Kidney (tissue), 14 donors: ENCODE results near the gene PMFBP1. TPM values are rescaled to one million over a fixed set of nuclear protein-coding genes. Genes with fewer than 3 reads are reported as not detected.

ENCODE experiments used
- DNase-seq, 5 donors: peaks; one replicate each; pipeline ENCODE4 v3.0.0-alpha.2; 2013 to 2020
- FAIRE-seq: peaks from 2 replicates; lab custom pipeline; 2012; peaks lifted over from hg19 to GRCh38; lab: Jason Lieb, UNC
- H3K27ac ChIP-seq, 2 donors: one replicate each; pipeline ENCODE4 v1.7.0; 2013; ENCODE audit warnings: low read depth in 2 of 2, low read length in 2 of 2, inconsistent platforms in 1 of 2
- H3K27me3 ChIP-seq: one replicate; pipeline ENCODE4 v1.7.1; 2013; ENCODE audit warnings: low read length, inconsistent platforms; ENCODE audit not compliant: control insufficient read depth, insufficient read depth
- H3K36me3 ChIP-seq, 3 donors: one replicate each; pipeline versions ENCODE4 v1.7.0 to v1.7.1; 2013; ENCODE audit warnings: low read length in 3 of 3, control low read depth in 1 of 3, inconsistent platforms in 1 of 3; ENCODE audit not compliant: insufficient read depth in 3 of 3, control insufficient read depth in 2 of 3
- H3K4me1 ChIP-seq, 3 donors: one replicate each; pipeline versions ENCODE4 v1.7.0 to v1.7.1; 2013; ENCODE audit warnings: low read length in 3 of 3, inconsistent platforms in 1 of 3, low read depth in 1 of 3; ENCODE audit not compliant: control insufficient read depth in 2 of 3, insufficient read depth in 2 of 3
- H3K4me3 ChIP-seq, 3 donors: one replicate each; pipeline versions ENCODE4 v1.7.0 to v1.8.1; 2013; ENCODE audit warnings: low read length in 3 of 3, control low read depth in 1 of 3, inconsistent platforms in 1 of 3
- H3K9ac ChIP-seq, 3 donors: one replicate each; pipeline versions ENCODE4 v1.7.0 to v1.7.1; 2013; ENCODE audit warnings: low read length in 3 of 3, control low read depth in 1 of 3, inconsistent platforms in 1 of 3
- H3K9me3 ChIP-seq, 3 donors: one replicate each; pipeline versions ENCODE4 v1.7.0 to v1.7.1; 2013; ENCODE audit warnings: low read length in 3 of 3, control low read depth in 1 of 3, inconsistent platforms in 1 of 3; ENCODE audit not compliant: control insufficient read depth in 2 of 3, insufficient read depth in 1 of 3
- intact Hi-C: fragments of 100-400 bp; cut with DNase I; formaldehyde crosslinking; loops from one replicate; pipeline ENCODE4 v1.11.1; 2022
- polyA plus RNA-seq: library from polyadenylated mRNA; stranded (reverse); fragments of 350-450 nt; fragmentation: Illumina TruSeq; extraction: RNeasy Lipid Tissue Mini Kit (QIAGEN cat#74804); gene quantifications from one replicate; pipeline ENCODE4 v1.2.3, GENCODE V29; 2014; ENCODE audit warnings: low read depth, low replicate concordance; ENCODE audit not compliant: insufficient read depth
- total RNA-seq: library from RNA; stranded (reverse); fragmentation: NEBNext Ultra II Directional; extraction: Animal tissue kit (Norgen Biotek cat#: 25700); gene quantifications from one replicate; pipeline ENCODE4 v1.2.1, GENCODE V29; 2021
- TF ChIP-seq, protein P1 (sequence below): IDR thresholded peaks from 3 replicates; pipeline ENCODE4 v1.5.1; 2012; ENCODE audit warnings: mild to moderate bottlenecking, moderate library complexity, borderline replicate concordance; ENCODE audit not compliant: insufficient read depth; ENCODE audit errors: extremely low read depth
- donor health status: control.
- donor health status: control.
- donor health status: control.
- donor health status: control.
- donor health status: control.
- donor health status: DM: yes; HTN: yes; CAD: no.
- donor health status: Normal renal cell carcinoma (clear cell type).

Gene PMFBP1
- total and polyA plus RNA-seq, 2 donors from 2014 or later, result 0.13 to 0.69 TPM

DNA sequence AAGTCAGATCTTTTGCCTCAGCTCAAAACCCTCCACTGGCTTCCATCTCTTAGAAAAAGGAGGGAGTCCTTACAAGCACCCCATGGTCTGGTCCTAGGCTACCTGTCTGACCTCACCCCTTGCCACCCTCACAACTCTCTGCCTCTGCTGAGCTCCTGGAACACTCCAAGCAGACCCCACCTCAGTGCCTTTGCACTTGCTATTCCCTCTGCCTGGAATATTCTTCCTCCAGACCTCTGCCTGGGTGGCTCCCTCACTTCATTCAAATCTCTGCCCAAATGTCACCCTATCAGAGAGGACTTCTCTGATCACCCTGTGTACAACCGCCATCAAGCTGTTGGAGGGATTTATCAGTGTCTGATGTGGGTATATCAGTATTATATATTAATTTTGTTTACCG is 37.4 kb downstream of the PMFBP1 start:
- no peak for FAIRE-seq

DNA sequence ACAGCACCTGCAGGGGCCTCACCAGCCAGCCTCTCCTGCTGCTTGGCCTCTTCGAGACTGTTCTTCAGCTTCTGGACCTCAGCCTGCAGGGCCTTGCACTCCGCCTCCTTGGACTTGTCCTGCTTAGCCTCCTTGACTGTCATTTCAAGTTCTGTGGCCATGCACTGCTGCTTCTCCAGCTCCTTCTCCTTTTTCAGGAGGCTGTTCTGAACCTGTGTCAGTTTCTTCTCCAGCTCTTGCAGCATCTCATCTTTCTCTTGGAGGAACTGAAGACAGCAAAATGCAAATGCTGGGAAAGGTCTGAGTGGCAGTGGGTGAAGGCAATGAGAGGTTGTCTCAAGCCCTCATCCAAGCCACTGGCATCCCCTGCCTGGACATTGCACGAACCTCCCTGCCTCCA is 39.2 kb downstream of the PMFBP1 start:
- Histone ChIP-seq H3K27ac (no peak overlapping the region), H3K36me3 (no peaks in the 10 kb centered on the region), H3K9me3 (no peaks in the 10 kb centered on the region), H3K4me1 (no peaks in the 10 kb centered on the region), H3K9ac (no peak overlapping the region), H3K4me3 (no peak overlapping the region), H3K27me3 (no peaks in the 10 kb centered on the region)
- TF ChIP-seq, protein P1, sequence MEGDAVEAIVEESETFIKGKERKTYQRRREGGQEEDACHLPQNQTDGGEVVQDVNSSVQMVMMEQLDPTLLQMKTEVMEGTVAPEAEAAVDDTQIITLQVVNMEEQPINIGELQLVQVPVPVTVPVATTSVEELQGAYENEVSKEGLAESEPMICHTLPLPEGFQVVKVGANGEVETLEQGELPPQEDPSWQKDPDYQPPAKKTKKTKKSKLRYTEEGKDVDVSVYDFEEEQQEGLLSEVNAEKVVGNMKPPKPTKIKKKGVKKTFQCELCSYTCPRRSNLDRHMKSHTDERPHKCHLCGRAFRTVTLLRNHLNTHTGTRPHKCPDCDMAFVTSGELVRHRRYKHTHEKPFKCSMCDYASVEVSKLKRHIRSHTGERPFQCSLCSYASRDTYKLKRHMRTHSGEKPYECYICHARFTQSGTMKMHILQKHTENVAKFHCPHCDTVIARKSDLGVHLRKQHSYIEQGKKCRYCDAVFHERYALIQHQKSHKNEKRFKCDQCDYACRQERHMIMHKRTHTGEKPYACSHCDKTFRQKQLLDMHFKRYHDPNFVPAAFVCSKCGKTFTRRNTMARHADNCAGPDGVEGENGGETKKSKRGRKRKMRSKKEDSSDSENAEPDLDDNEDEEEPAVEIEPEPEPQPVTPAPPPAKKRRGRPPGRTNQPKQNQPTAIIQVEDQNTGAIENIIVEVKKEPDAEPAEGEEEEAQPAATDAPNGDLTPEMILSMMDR, result no peak
- FAIRE-seq, result no peak
- intact Hi-C loops, result no loop called here
- DNase-seq, result no peak

More for the DNA sequence above, 37.4 kb downstream of the PMFBP1 start:
- TF ChIP-seq, protein P1, result no peak
- H3K27ac ChIP-seq, result no peak overlapping the region
- no peaks in the 10 kb centered on the region for H3K9me3 ChIP-seq
- no peak overlapping the region for H3K9ac ChIP-seq
- intact Hi-C loops, result no loop called here
- H3K4me3 ChIP-seq, result no peak overlapping the region
- no peaks in the 10 kb centered on the region for H3K27me3 ChIP-seq
- DNase-seq, result no peak
- no peaks in the 10 kb centered on the region for H3K36me3 ChIP-seq
- no peaks in the 10 kb centered on the region for H3K4me1 ChIP-seq

DNA sequence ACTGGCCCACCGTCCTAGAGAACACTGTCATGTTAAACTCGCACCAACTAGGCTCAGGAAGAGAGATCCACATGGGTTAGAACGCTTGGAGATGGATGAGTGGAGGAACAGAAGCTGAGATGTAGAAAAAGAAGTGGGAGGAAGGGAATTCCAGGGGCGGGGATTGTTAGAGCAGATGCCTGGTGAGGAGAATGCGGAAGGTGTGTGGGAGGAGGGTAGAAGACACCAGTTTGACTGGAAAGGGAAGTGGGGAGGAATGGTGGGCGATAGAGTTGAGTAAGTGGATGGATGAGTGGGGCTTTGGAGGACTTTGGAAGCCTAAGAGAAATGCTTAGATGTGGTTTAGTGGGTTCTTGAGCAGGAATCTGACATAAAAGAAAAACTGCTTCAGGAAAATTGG is 40.9 kb downstream of the PMFBP1 start:
- intact Hi-C loops, result no loop called here
- FAIRE-seq (no peak), DNase-seq (peak in 1 of 5 donors; percentile 10)
- Histone ChIP-seq H3K4me1 (no peaks in the 10 kb centered on the region), H3K27ac (no peak overlapping the region), H3K27me3 (no peaks in the 10 kb centered on the region), H3K9me3 (no peaks in the 10 kb centered on the region), H3K36me3 (no peaks in the 10 kb centered on the region), H3K4me3 (no peak overlapping the region), H3K9ac (no peak overlapping the region)
- TF ChIP-seq, protein P1, result no peak
